Activated B cell treated with CpG ODN at 0.5 μM for 24 hours (primary cell): ENCODE measurements around the gene HERC4. TPM values are rescaled to one million over a fixed set of nuclear protein-coding genes. Genes with fewer than 3 reads are reported as not detected.

Source experiments
- ATAC-seq: fragments of 200-7000 bp; cut with Tn5 transposase; one replicate; pipeline ENCODE4 v1.10.0; 2021; ENCODE audit warnings: low read depth, mild to moderate bottlenecking, moderate library complexity
- CTCF ChIA-PET: fragments of 350-600 bp; sonication (Branson Sonifier 250); formaldehyde crosslinking; loops from one replicate; lab custom pipeline; 2021; ENCODE audit warnings: antibody characterized with exemption; lab: Charles Lee
- POLR2A ChIA-PET: fragments of 350-600 bp; sonication (Branson Sonifier 250); formaldehyde crosslinking; loops from one replicate; lab custom pipeline; 2021; ENCODE audit warnings: antibody characterized with exemption; lab: Charles Lee
- DNase-seq: peaks from one replicate; pipeline ENCODE4 v3.0.0; 2022
- H3K27ac Mint-ChIP-seq: one replicate; pipeline ENCODE4 v1.8.0; 2020; ENCODE audit warnings: mixed read lengths
- H3K27me3 Mint-ChIP-seq: one replicate; pipeline ENCODE4 v1.8.0; 2021; ENCODE audit warnings: mixed read lengths
- H3K36me3 Mint-ChIP-seq: one replicate; pipeline ENCODE4 v1.8.0; 2021; ENCODE audit warnings: low read depth, mixed read lengths
- H3K4me1 Mint-ChIP-seq: one replicate; pipeline ENCODE4 v1.8.0; 2021; ENCODE audit warnings: mixed read lengths
- H3K4me3 Mint-ChIP-seq: one replicate; pipeline ENCODE4 v1.8.0; 2020; ENCODE audit warnings: mild to moderate bottlenecking, mixed read lengths
- H3K9me3 Mint-ChIP-seq: one replicate; pipeline ENCODE4 v1.8.0; 2020; ENCODE audit warnings: mixed read lengths
- CTCF ChIP-seq: fragments of 200-600 bp; IDR thresholded peaks from one replicate; pipeline ENCODE4 v1.8.0; 2022; ENCODE audit warnings: antibody characterized with exemption, mild to moderate bottlenecking
- intact Hi-C: fragments of 100-400 bp; cut with micrococcal nuclease; formaldehyde crosslinking; loops from one replicate; pipeline ENCODE4 v1.15.1; 2024
- total RNA-seq: library from RNA; stranded (reverse); gene quantifications from 2 replicates; pipeline ENCODE4 v1.2.3, GENCODE V29; 2022

The HERC4 gene
- total RNA-seq, 1 donor from 2014 or later: 84.2 TPM

DNA sequence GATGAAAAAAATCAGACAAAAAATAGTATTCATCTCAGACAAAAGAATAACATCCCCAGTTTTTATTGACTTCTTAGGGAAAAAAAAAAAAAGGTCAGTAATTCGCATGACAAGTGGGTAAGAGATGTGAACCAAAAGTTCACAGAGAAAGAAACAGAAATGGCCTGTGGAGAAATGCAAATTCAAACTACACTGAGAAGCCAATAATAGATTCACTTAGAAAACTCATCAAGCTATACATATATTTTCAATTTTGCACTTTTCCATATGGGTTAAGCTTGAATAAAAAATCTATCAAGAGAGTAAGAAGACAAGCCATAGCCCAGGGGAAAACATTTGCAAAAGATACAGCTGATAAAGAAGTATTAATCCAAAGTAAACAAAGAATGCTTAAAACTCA is 28.0 kb downstream of the HERC4 start:
- TF ChIP-seq CTCF: no peak
- CTCF ChIA-PET: interaction anchor here (0.6 kb wide), 1 partner anchor 165 kb away, joined by 3 read pairs; no protein-coding TSS in a partner anchor
- H3K36me3 Mint-ChIP-seq: peaks cover 16% of the 10 kb centered on the region
- intact Hi-C loops: no loop called here
- H3K27ac Mint-ChIP-seq: peak overlapping the region; percentile 50
- H3K9me3 Mint-ChIP-seq: no peaks in the 10 kb centered on the region
- ATAC-seq (no peak), DNase-seq (no peak)
- H3K4me3 Mint-ChIP-seq: peak overlapping the region; percentile 52
- peaks cover 56% of the 10 kb centered on the region for H3K4me1 Mint-ChIP-seq
- no peaks in the 10 kb centered on the region for H3K27me3 Mint-ChIP-seq
- POLR2A ChIA-PET: interaction anchor here (1.2 kb wide), 1 partner anchor 285 kb away, joined by 3 read pairs; the partner anchor contains the start of gene HNRNPH3

DNA sequence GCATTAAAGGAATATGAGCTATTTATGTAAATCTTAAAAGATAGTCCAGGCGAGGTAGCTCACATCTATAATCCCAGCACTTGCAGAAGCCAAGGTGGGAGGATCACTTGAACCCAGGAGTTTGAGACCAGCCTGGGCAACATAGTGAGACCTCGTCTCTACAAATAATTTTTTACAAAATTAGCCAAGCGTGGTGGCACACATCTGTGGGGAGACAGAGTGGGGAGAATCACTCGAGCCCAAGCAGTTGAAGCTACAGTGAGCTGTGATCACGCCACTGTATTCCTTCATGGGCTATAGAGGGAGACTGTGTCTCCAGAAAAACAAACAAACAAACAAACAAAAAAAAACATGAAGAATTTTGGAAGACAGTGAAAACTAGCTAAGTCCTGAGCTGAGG is 28.4 kb downstream of the HERC4 start:
- Mint-ChIP-seq H3K27me3 (no peaks in the 10 kb centered on the region), H3K27ac (peak overlapping the region; percentile 50), H3K4me1 (peaks cover 51% of the 10 kb centered on the region), H3K9me3 (no peaks in the 10 kb centered on the region), H3K4me3 (peak overlapping the region; percentile 52), H3K36me3 (peaks cover 16% of the 10 kb centered on the region)
- POLR2A ChIA-PET: interaction anchor here (1.2 kb wide), 1 partner anchor 285 kb away, joined by 3 read pairs; the partner anchor contains the start of gene HNRNPH3
- intact Hi-C loops: no loop called here
- CTCF ChIA-PET: interaction anchor here (0.6 kb wide), 1 partner anchor 166 kb away, joined by 3 read pairs; no protein-coding TSS in a partner anchor
- DNase-seq (no peak), ATAC-seq (no peak)
- TF ChIP-seq CTCF: no peak

- TF ChIP-seq CTCF: no peak
- H3K4me3 Mint-ChIP-seq: no peak overlapping the region
- H3K4me1 Mint-ChIP-seq: peaks cover 35% of the 10 kb centered on the region
- no peak overlapping the region for H3K27ac Mint-ChIP-seq
- POLR2A ChIA-PET: no interaction called here
- intact Hi-C loops: no loop called here
- ATAC-seq (no peak), DNase-seq (no peak)
- H3K36me3 Mint-ChIP-seq: peaks cover 22% of the 10 kb centered on the region
- CTCF ChIA-PET: no interaction called here
- H3K9me3 Mint-ChIP-seq: no peaks in the 10 kb centered on the region
- H3K27me3 Mint-ChIP-seq: no peaks in the 10 kb centered on the region
Measured at GRCh38 chr10:68043030-68043429, 32.1 kb downstream of the HERC4 start.

- no peak overlapping the region for H3K4me3 Mint-ChIP-seq
- H3K27me3 Mint-ChIP-seq: no peaks in the 10 kb centered on the region
- H3K27ac Mint-ChIP-seq: no peak overlapping the region
Measured at GRCh38 chr10:68032113-68032512, 43.0 kb downstream of the HERC4 start.

DNA sequence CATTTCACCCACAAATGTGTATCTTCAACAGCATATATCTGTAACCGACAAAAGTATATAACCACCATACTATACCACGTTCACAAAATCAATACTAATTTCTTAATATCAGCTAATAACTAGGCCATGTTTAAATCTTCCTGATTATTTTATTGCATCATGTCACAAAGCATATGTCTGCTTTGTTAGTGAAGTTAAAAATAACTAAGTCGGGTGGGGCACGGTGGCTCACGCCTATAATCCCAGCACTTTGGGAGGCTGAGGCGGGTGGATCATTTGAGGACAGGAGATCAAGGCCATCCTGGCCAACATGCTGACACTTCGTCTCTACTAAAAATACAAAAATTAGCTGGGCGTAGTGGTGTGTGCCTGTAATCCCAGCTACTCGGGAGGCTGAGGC is 47.7 kb downstream of the HERC4 start:
- ATAC-seq (no peak), DNase-seq (no peak)
- Mint-ChIP-seq H3K9me3 (peaks cover 2% of the 10 kb centered on the region), H3K27me3 (no peaks in the 10 kb centered on the region), H3K36me3 (peaks cover 53% of the 10 kb centered on the region), H3K4me3 (no peak overlapping the region), H3K27ac (no peak overlapping the region), H3K4me1 (peaks cover 2% of the 10 kb centered on the region)
- POLR2A ChIA-PET: no interaction called here
- intact Hi-C loops: no loop called here
- CTCF ChIA-PET: no interaction called here
- no peak for TF ChIP-seq CTCF

More at GRCh38 chr10:68032113-68032512, 43.0 kb downstream of the HERC4 start:
- H3K4me1 Mint-ChIP-seq: no peaks in the 10 kb centered on the region
- CTCF ChIA-PET: no interaction called here
- ATAC-seq: no peak
- no peak for DNase-seq
- intact Hi-C loops: loop anchor here (5.0 kb wide), 1 partner anchor 90 kb away; no protein-coding TSS in a partner anchor
- peaks cover 65% of the 10 kb centered on the region for H3K36me3 Mint-ChIP-seq
- no peaks in the 10 kb centered on the region for H3K9me3 Mint-ChIP-seq
- POLR2A ChIA-PET: no interaction called here
- TF ChIP-seq CTCF: no peak
